Measurements from ENCODE around the gene PTGER3. TPM values are rescaled to one million over a fixed set of nuclear protein-coding genes. Genes with fewer than 3 reads are reported as not detected.

The PTGER3 gene
- total and polyA plus RNA-seq, 2 donors (not counting 1 experiment from before 2014, with no cell fraction given), result 0.89 to 1.5 TPM

GRCh38 chr1:71033136-71033535 is 14.5 kb downstream of the PTGER3 start:
- no peak overlapping the region for H3K27ac ChIP-seq (ENCODE audit: insufficient read depth, low read length)
- no peaks in the 10 kb centered on the region for H3K9me3 ChIP-seq (ENCODE audit: control insufficient read depth, insufficient read depth, low read depth, low read length)
- H4K20me1 ChIP-seq (ENCODE audit: control insufficient read depth, extremely low read depth, insufficient read depth, low read length), result no peaks in the 10 kb centered on the region
- no peak overlapping the region for H3K9ac ChIP-seq (ENCODE audit: insufficient read depth, low read length)
- TF ChIP-seq CTCF (conservative IDR thresholded peaks at IDR 0.05 in 1 of 2, IDR thresholded peaks at IDR 0.05 in 1 of 2; ENCODE audit: low read depth in 1 of 2, low read length in 2 of 2) (no peak), EZH2 (IDR thresholded peaks at IDR 0.05; ENCODE audit: low read length, missing control alignments) (no peak)
- no peaks in the 10 kb centered on the region for H3K79me2 ChIP-seq (ENCODE audit: control insufficient read depth, insufficient read depth, low read length)
- no peaks in the 10 kb centered on the region for H3K27me3 ChIP-seq (ENCODE audit: control insufficient read depth, insufficient read depth, low read length)
- no peak overlapping the region for H3K4me2 ChIP-seq (ENCODE audit: extremely low read depth, insufficient read depth, low read length)
- DNase-seq (ENCODE audit: low read depth in 2 of 2), result no peak
- H3K4me1 ChIP-seq (ENCODE audit: control insufficient read depth, extremely low read depth, insufficient read depth, low read length), result no peaks in the 10 kb centered on the region
- no peak overlapping the region for H3K4me3 ChIP-seq (replicated peaks in 1 of 4; ENCODE audit: control extremely low read depth in 1 of 4, insufficient read depth in 1 of 4, low read depth in 3 of 4, low read length in 4 of 4)
- H2AFZ ChIP-seq (ENCODE audit: low read length), result no peak overlapping the region
- H3K36me3 ChIP-seq (ENCODE audit: control insufficient read depth, insufficient read depth, low read length), result no peaks in the 10 kb centered on the region

- Histone ChIP-seq H3K4me2 (ENCODE audit: extremely low read depth, insufficient read depth, low read length) (no peak overlapping the region), H3K4me1 (ENCODE audit: control insufficient read depth, extremely low read depth, insufficient read depth, low read length) (no peaks in the 10 kb centered on the region), H3K79me2 (ENCODE audit: control insufficient read depth, insufficient read depth, low read length) (no peaks in the 10 kb centered on the region), H3K27ac (ENCODE audit: insufficient read depth, low read length) (no peak overlapping the region), H3K9ac (ENCODE audit: insufficient read depth, low read length) (no peak overlapping the region), H3K4me3 (replicated peaks in 1 of 4; ENCODE audit: control extremely low read depth in 1 of 4, insufficient read depth in 1 of 4, low read depth in 3 of 4, low read length in 4 of 4) (no peak overlapping the region), H3K36me3 (ENCODE audit: control insufficient read depth, insufficient read depth, low read length) (no peaks in the 10 kb centered on the region), H3K27me3 (ENCODE audit: control insufficient read depth, insufficient read depth, low read length) (no peaks in the 10 kb centered on the region), H2AFZ (ENCODE audit: low read length) (no peak overlapping the region), H4K20me1 (ENCODE audit: control insufficient read depth, extremely low read depth, insufficient read depth, low read length) (no peaks in the 10 kb centered on the region), H3K9me3 (ENCODE audit: control insufficient read depth, insufficient read depth, low read depth, low read length) (no peaks in the 10 kb centered on the region)
- no peak for TF ChIP-seq CTCF (conservative IDR thresholded peaks at IDR 0.05 in 1 of 2, IDR thresholded peaks at IDR 0.05 in 1 of 2; ENCODE audit: low read depth in 1 of 2, low read length in 2 of 2)
- TF ChIP-seq EZH2 (IDR thresholded peaks at IDR 0.05; ENCODE audit: low read length, missing control alignments), result no peak
- no peak for DNase-seq (ENCODE audit: low read depth in 2 of 2)
Measured at GRCh38 chr1:71031426-71031825, 16.2 kb downstream of the PTGER3 start.

GRCh38 chr1:71030026-71030425 is 17.6 kb downstream of the PTGER3 start:
- H3K36me3 ChIP-seq (ENCODE audit: control insufficient read depth, insufficient read depth, low read length), result no peaks in the 10 kb centered on the region
- H2AFZ ChIP-seq (ENCODE audit: low read length), result no peak overlapping the region
- TF ChIP-seq CTCF (conservative IDR thresholded peaks at IDR 0.05 in 1 of 2, IDR thresholded peaks at IDR 0.05 in 1 of 2; ENCODE audit: low read depth in 1 of 2, low read length in 2 of 2), result no peak
- TF ChIP-seq EZH2 (IDR thresholded peaks at IDR 0.05; ENCODE audit: low read length, missing control alignments), result no peak
- no peak for DNase-seq (ENCODE audit: low read depth in 2 of 2)
- H4K20me1 ChIP-seq (ENCODE audit: control insufficient read depth, extremely low read depth, insufficient read depth, low read length), result no peaks in the 10 kb centered on the region
- H3K9ac ChIP-seq (ENCODE audit: insufficient read depth, low read length), result no peak overlapping the region
- H3K4me3 ChIP-seq (replicated peaks in 1 of 4; ENCODE audit: control extremely low read depth in 1 of 4, insufficient read depth in 1 of 4, low read depth in 3 of 4, low read length in 4 of 4), result no peak overlapping the region
- no peak overlapping the region for H3K4me2 ChIP-seq (ENCODE audit: extremely low read depth, insufficient read depth, low read length)
- no peaks in the 10 kb centered on the region for H3K27me3 ChIP-seq (ENCODE audit: control insufficient read depth, insufficient read depth, low read length)
- H3K9me3 ChIP-seq (ENCODE audit: control insufficient read depth, insufficient read depth, low read depth, low read length), result no peaks in the 10 kb centered on the region
- H3K27ac ChIP-seq (ENCODE audit: insufficient read depth, low read length), result no peak overlapping the region
- no peaks in the 10 kb centered on the region for H3K4me1 ChIP-seq (ENCODE audit: control insufficient read depth, extremely low read depth, insufficient read depth, low read length)
- H3K79me2 ChIP-seq (ENCODE audit: control insufficient read depth, insufficient read depth, low read length), result no peaks in the 10 kb centered on the region
